ENCODE measurements around the gene ATP8A1.
A peak's percentile ranks its signal among the peaks of the same experiment; 100 is the strongest.
"Not testable (repeated sequence)": the region's sequence is repeated elsewhere in the genome, so short reads cannot be mapped to it uniquely, and the experiment has no call there.

The ATP8A1 gene

DNA sequence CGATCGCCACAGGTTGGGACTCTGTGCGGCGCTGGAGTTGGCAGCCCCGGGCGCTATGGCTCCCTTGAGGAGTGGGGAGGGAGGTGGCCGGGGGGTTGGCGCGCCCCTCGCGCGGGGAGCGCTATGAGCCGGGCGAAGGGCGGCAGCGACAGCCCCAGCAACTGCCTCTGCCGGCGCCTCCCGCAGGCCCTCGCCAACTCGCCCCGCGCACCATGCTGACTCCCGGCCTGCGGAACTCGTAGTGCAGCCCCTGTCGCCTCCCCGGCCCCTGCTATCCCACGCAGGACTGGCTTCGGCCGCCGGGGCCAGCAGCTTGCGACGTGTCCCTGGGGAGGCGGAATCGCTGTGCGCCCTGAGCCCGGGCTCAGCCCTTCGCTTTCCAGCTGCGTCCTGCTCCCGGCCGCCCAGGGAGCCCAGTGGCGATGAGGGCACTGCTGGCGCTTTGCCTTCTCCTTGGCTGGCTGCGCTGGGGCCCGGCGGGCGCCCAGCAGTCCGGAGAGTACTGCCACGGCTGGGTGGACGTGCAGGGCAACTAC, 259.2 kb downstream of the ATP8A1 start:
- DNase-seq: no peak

DNA sequence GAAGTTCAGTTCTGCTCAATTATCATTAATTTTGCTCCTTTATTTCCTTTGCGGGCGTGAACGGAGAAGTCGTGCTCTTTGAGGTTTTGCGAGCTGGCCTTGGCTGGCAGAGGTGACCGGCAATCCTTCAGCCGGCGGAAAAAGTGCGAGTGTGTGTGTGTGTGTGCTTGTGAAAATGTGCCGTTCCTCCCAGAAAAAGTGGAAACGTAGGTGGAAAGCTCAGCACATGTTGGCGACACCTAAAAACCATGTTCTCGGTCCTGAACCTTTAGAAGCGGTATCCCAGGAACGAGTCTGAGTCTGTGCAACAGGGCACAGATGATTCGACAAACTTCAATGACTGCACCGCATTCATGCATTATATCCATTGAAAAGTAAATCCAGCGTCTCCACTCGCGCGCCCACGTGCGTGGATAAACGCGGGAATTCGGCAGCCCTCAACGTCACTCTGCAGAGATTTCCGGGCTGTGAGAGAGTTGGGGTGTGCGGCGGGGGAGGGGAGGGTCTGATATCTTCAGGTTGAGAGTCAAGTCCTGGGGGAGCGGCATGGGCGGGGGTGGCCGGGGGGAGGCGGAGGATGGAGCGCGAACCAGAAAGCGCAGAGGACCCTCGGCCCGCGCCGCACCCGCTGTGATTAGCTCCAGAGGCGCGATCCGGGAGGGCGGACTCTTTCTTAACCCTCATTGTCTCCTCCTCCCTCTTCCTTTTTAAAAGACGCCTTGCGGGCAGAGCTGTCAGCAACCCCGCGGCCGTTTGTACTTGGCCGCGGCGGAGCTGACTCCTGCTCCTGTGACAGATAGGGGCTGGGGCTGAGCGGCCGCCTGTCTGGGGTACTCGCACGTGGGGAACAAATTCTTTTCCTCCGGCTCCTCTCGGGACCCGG, 259.9 kb downstream of the ATP8A1 start, which contains the start of gene SHISA3:
Gene SHISA3 (plus strand): TSS at position 737 of the 883 bp plus-strand sequence. CDS start 569 bp downstream, outside the sequence.
- peak; percentile 1 for DNase-seq

DNA sequence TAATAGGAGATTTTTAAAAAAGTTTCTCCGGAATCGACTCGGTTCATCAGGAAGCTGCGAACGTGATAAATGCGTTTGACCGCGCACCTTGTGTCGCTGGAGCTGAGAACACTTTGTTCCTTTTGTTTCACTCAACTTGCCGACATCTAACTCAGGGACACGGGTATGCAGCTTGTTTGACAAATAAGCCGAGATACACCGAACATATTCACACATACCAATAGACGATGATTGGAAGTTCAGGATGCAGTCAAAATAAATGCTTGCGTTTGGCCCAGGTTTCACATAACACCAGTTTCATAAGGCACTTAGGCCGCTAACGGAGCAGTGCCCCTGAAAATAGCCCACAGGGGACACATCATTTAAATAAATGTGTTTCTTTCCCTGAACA, 260.5 kb downstream of the ATP8A1 start:
- DNase-seq: no peak

DNA sequence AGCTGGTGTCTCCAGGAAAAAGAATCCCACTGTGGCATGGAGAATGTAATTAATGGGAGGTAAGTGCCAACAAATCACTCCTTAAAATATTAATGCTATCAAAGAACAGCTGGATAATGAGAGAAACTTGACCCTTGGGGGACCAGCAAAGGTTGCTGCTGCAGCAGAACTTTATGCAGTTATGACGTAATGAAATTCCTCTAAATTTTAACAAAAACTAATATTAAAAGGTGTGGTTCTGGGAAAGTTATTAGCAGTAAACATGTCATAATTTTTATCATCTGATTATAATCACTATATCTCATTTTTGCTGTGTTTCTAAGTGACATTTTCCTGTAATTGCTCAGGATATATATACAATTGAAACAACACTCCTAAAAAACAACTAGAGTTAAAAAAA, 261.3 kb downstream of the ATP8A1 start:
- no peak for DNase-seq

DNA sequence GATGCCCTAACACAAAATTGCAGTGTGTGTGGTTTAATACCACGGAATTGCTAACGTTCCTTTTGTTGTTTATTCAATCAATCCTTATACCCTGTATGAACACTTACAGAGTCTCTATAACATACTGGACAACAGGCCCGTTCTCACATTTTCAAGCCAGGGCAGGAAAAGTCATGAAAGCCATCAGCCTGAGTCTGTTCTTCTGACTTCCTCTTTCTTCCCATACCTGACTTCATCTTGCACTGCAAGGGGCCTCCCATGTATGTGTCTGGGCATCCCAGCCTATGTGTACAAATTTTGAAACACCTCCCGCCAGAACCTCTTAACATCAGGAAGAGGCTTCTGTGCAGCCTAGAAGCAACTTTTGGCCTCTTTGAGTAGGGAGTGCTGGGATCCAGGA, 264.5 kb downstream of the ATP8A1 start:
- DNase-seq: no peak

DNA sequence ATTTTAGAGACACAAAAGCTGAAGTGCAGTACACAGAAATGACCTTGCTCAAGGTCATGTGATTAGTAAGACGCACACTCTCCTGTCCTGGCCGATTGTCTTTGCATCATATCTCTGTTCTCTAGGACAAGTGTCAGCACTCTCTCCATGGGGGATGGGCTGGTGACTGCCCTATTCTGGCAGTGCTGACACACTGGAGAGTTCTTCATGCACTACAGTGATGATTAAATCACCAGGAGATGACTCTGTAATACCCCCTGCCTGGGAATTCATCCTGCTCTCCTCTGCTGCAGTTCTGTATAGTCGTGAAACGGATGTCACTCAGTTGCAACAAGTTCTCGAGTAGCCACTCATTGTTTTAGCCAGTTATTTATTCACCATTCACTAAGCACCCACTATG, 264.9 kb downstream of the ATP8A1 start:
- no peak for DNase-seq

DNA sequence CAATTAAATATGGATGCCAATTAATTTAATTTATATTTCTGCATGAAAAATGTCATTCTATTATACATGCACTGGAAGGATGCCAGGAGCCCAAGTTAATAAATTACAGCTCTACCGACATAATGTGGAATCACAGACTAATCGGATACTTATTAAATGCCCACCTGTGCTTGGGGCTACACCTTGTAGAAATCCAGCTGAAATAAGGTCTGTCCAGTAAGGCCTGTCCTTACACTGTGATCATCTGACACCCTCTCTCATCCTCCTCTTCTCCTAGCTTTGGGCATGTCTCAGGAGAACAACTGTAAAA, 265.6 kb downstream of the ATP8A1 start:
- DNase-seq: no peak

DNA sequence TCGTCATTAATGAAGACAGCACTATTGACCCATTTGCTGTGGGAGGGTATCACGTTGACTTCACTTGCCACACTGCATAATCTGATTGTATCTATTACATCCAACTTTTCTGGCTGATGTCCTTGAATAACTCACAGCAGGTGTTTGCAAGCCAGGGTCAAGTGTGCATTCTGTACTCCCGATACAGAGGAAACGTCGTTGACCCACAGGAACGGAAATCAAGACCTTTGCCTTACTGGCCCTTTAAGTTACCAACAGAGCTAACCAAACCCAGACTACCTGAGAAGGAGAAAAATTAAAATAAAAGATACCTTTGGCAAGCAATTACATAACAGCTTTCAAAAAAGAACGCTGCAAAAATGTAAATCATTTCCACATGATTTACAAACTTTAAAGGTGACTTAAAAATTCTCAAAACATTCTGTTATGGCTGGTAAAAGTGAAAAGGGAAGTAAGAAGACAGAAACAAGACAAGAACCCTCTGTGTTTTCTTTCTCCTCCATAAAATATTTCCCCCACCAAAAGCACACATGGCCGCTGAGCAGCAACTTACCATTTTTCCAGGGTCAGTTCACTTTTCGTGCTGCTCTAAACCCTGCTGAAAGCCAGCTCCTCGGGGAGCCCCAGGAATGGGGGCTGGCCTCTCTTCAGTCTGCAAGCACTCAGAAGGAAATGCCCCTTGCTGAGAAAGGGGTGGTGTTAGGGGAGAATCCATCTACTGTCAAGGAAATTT, 266.1 kb downstream of the ATP8A1 start:
- DNase-seq: no peak

DNA sequence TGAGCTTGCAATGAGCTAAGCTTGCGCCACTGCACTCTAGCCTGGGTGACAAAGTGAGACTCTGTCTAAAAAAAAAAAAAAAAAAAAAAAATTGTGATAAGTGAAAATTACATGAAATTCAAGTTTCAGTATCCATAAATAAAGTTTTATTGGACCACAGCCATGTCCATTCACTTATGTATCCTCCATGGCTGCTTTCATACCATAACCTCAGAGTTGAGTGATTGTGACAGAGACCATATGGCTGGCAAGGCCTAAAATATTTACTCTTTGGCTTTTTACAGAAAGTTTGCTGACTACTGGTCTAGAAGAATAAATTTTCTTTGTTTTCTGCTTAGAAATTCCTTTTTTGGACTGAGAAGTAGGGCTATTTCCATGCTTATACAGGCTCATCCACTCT, 271.4 kb downstream of the ATP8A1 start:
- DNase-seq: no peak

DNA sequence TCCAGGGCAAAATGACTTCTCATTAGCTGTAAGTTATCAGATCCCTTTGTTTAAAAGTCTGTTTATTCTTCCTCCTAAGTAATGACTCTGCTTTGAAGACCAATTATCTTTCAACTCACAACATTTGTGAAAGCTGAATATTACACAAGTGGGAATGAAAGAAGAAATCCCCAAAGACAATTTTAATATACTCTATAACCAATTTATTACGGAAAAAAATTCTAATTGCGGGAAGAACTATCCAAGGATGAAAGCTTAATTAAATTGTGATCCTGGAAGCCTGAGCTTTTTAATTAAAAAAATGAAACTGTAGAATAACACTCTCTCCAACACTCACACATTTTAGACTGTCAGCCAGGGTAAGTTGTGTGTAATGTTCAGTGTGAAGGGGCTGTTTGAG, 275.2 kb downstream of the ATP8A1 start:
- no peak for DNase-seq

DNA sequence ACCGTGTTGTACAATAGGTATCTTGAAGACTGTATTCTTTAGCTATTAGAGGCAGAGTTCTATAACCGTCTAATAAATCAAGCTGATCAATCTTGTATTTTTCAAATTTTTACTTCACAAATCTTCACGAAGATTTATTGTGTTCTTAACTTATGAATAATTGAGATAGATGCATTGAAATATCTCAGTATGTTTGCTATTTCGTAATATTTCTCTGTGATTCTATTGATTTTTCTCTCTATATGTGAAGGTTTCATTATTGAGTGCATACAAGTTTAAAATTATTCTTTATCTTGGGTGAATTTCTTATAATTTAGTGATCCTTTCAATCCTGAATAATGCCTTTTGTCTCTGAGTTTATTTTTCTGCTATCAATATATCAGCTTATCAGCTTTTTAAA, 279.4 kb downstream of the ATP8A1 start:
- DNase-seq: no peak

DNA sequence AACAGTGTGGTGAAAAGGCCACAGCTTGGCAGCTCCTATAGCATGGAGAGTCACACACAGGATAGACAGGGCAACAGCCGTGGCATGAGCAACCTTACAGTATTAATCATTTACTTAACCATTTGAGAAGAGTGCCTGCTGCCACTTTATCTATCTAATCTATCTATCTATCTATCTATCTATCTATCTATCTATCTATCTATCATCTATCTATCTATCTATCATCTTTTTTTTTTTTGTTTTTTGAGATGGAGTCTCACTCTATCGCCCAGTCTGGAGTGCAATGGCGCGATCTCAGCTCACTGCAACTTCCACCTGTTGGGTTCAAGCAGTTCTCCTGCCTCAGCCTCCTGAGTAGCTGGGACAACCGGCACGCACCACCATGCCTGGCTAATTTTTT, 284.6 kb downstream of the ATP8A1 start:
- not testable (repeated sequence) for DNase-seq

DNA sequence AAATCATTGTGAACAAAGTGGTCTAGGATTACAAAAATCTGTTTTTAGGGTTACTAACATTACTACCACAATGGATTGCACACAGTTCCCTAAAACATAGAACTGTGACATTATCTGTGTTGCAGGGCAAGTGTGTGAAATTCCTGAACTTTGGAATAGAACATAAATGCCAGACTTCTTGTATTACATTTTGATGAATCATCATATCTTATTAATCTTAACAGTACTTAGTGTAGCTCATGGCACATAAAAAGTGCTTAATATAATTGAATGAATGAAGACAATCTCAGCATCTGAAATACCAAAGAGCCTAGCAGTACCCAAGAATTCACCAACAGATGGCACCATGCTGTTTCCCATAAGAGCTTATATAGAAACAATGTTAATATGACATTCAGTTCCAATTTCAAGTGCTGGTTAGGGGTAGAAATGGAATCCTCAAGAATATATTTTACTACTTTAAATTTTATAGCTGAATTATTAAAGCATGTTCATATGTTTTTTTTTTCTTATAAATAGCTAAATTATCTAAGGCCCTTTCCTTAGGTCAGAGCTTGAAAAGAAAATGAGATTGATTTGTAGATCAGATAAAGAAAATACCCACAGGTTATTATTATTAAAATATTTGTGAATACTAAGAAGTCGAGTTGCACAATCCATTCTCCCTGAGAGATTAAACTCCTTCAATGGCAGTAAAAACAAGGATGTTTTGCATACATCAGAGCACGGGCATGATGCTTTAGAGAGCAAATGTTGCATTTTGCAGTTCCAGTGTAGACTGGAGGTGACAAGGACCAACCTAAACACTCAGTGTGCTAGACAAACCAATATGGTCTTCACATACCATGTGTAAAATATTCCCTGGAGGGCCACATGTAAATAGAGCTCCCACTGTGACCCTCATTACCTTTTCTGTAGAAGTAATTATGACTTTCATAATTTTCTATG, 285.3 kb downstream of the ATP8A1 start:
- no peak for DNase-seq

DNA sequence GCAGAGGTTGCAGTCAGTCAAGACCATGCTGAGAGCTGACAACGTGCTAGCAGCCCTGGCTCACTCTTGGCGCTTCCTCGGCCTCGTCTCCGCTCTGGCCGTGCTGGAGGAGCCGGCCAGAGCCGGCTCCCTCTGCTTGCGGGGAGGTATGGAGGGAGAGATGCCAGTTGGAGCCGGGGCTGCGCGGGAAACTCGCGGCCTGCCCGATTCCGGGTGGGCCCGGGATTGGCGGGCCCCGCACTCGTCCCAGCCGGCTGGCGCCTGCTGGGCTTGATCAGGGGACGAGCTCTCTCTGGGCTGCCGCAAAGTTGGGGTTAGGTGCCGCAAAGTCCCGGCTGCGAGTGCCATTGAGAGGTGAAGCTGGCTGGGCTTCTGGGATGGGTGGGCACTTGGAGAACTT, 287.4 kb downstream of the ATP8A1 start:
- DNase-seq: no peak

DNA sequence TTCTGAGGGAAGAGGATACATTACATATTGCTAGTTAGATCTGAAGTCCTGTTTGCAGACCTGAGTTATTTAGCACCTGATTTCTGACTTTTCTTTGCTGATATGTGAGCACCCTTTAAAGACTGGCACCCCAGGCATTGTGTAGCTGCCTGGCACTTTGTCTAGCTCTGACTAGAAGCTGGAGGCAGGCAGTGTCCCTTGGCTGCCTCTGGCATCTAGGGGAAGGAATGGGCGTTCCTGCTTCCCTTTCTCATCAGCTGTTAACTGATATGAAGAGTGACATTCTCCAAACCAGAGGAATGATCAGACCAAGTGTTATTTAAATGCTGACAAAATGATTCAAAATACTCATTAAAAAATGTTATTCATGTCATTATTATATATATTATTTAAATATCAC, 289.9 kb downstream of the ATP8A1 start:
- no peak for DNase-seq

DNA sequence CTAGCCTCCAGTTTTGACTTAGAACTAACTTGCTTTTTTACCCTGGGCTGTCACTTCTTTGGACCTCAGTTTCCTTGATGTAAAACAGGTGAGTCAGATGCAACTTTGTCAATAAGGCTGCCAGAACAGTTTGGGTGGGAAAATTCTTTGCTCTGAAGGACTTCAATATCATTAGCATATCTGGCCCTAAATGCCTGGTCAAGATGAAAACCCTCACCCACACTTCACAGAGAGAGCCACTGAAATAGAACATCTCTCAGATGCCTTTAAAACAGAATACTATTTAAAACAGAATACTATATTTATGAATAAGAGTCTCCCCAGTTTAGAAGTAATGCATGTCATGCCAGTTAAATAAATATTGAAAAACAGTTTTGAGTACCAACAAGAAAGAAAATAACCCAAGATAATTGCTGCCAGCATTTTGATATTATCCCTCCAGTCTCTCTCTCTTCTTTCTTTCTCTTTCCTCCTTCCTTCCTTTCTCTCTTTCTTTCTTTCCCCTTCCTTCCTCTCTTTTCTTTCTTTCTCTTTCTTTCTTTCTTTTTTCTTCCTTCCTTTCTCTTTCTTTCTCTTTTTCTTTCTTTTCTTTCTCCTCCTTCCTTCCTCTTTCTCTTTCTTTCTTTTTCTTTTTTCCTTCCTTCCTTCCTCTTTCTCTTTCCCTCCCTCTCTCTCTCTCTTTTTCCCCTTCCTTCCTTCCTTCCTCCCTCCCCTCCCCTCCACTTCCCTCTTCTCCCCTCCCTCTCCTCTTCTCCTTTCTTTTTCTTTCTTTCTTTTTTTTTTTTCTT, 292.4 kb downstream of the ATP8A1 start:
- DNase-seq: no peak

DNA sequence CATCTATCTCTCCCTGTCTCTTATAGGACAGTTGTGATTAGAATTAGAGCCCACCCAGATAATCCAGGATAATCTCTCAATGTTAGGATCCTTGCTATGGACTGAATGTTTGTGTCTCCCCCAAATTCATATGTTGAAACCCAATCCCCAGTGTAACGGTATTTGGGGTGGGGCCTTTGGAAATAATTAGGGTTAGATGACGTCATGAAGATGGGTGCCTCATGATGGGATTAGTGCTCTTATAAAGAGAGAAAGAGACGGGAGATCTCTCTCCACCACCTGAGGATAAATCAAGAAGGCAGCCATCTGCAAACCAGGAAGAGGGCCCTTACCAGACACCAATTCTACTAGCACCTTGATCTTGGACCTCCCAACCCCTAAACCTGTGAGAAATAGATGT, 293.3 kb downstream of the ATP8A1 start:
- no peak for DNase-seq

DNA sequence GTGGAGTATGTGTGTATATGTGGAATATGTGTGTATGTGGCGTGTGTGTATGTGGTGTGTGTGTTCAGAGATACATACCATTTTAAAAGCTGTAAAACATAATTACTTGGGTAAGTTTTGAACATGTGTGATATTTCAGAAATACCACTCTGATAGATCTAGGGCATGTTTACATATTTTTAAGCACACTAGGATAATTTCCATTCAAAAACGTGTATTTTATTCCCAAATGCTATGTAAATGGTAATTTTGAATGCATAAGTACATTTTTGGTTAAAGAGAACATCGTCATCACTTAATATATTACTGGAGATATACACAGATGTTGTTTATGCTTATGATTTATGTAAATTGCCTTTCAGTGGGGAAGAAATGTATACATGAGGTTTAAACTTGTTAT, 294.3 kb downstream of the ATP8A1 start:
- no peak for DNase-seq

DNA sequence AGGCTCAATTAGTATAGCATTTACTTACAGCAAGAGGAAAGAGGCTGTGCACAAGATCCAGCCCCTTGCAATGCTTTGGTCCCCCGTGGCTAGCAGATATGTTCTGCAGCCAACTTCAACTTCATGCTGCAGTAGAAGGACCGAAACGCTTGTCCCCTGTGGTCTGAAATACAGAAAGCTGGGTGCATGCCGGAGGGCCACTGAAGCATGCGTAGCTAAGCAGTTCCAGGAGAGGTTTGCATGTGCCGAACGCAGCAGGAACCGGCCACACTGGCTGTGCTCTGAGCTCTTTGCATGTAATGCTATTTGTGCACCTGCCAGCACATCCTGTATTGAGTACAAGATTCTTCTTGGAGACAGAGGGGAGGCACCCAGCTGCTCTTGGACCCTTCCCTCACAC, 295.4 kb downstream of the ATP8A1 start:
- DNase-seq: no peak

DNA sequence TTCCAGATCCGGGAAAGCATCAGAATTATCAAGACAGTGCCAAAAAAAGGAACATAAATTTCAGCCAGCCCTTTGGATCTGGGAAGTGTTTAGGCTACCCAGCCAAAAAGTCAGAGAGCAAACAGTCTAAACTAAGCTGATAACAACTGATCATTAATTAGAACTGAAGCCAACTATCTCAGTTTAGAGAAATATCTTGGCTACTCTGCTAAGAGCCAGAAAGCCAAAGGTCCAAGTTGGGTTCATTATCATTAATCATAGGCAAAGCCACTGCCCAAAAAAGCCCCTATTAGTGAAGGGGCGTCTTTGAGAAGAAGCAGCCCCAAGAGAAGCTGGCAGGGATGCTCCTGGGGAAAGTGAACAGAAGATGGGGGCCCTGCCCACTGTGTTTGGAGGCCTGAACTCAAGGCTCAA, 296.6 kb downstream of the ATP8A1 start:
- no peak for DNase-seq

DNA sequence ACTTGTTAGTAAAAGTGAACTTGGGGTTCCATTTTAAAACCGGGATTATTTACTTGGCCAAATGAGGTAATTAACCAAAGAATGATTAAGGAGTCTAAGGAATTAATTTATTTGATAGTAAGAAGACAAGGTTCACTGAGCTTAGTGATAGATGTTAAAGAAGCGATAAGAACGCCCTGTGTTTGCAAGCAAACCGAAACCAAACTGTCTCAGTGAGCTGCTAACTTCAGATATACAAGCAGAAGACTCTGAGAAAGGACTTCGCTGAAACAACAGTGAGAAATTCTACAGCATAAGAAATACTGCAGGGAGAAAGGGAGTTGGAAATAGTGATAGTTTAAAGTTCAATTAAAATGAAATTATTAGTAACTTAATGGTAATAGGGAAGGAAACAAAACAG, 297.2 kb downstream of the ATP8A1 start:
- no peak for DNase-seq

All from DMS79 treated with DMSO at 0.1 percent for 48 hours (cell line).